Epithelial cell of esophagus (primary cell): ENCODE data around the gene SENP3.

ENCODE experiments used
- DNase-seq: peaks from one replicate; pipeline ENCODE4 v3.0.0; 2010; ENCODE audit warnings: low read depth
- H3K4me3 ChIP-seq: 2 replicates; pipeline ENCODE4 v1.5.1; 2011; ENCODE audit warnings: mild to moderate bottlenecking, low read length, control low read depth
- CTCF ChIP-seq: IDR thresholded peaks from 2 replicates; pipeline ENCODE4 v1.5.1; 2011; ENCODE audit warnings: low read depth, mild to moderate bottlenecking, low read length, control low read depth, inconsistent platforms; ENCODE audit not compliant: insufficient read depth; ENCODE audit errors: missing control alignments

SENP3 gene

GRCh38 chr17:7615265-7615747, 53.6 kb downstream of the SENP3 start:
- peak overlapping the region; percentile 46 for H3K4me3 ChIP-seq
- TF ChIP-seq CTCF, result no peak
- no peak for DNase-seq

GRCh38 chr17:7618608-7619007, 56.9 kb downstream of the SENP3 start:
- H3K4me3 ChIP-seq, result no peak overlapping the region
- no peak for DNase-seq
- TF ChIP-seq CTCF, result no peak

- H3K4me3 ChIP-seq, result no peak overlapping the region
- TF ChIP-seq CTCF, result no peak
- no peak for DNase-seq
These were observed 59.1 kb downstream of the SENP3 start for GRCh38 chr17:7620835-7621234.
